Ishikawa (cell line): ENCODE results near the gene SLC25A28.

Source experiments
- CEBPB ChIP-seq: IDR thresholded peaks from 2 replicates; pipeline ENCODE4 v1.6.1; 2012
- CREB1 ChIP-seq: IDR thresholded peaks from 2 replicates; pipeline ENCODE4 v1.6.1; 2012; ENCODE audit warnings: low read depth
- EGR1 ChIP-seq: IDR thresholded peaks from 2 replicates; pipeline ENCODE4 v1.6.1; 2012
- EP300 ChIP-seq: IDR thresholded peaks from 2 replicates; pipeline ENCODE4 v1.6.1; 2012; ENCODE audit warnings: borderline replicate concordance
- FOXM1 ChIP-seq: IDR thresholded peaks from 2 replicates; pipeline ENCODE4 v1.6.1; 2012; ENCODE audit warnings: low read depth, borderline replicate concordance
- NFIC ChIP-seq: IDR thresholded peaks from 2 replicates; pipeline ENCODE4 v1.6.1; 2012
- RAD21 ChIP-seq: IDR thresholded peaks from 2 replicates; pipeline ENCODE4 v1.6.1; 2012; ENCODE audit warnings: low read depth
- TAF1 ChIP-seq: IDR thresholded peaks from 2 replicates; pipeline ENCODE4 v1.6.1; 2012; ENCODE audit warnings: low read depth, mild to moderate bottlenecking
- TCF12 ChIP-seq: IDR thresholded peaks from 2 replicates; pipeline ENCODE4 v1.6.1; 2012; ENCODE audit warnings: low read depth
- TEAD4 ChIP-seq: IDR thresholded peaks from 2 replicates; pipeline ENCODE4 v1.6.1; 2012
- YY1 ChIP-seq: IDR thresholded peaks from 2 replicates; pipeline ENCODE4 v1.6.1; 2012; ENCODE audit warnings: low read depth
- ZBTB7A ChIP-seq: IDR thresholded peaks from 2 replicates; pipeline ENCODE4 v1.6.1; 2012; ENCODE audit warnings: low read depth
- TF ChIP-seq, protein P1 (sequence below): IDR thresholded peaks from 2 replicates; pipeline ENCODE4 v1.6.1; 2012
- TF ChIP-seq, protein P2 (sequence below): IDR thresholded peaks from 2 replicates; pipeline ENCODE4 v1.6.1; 2012; ENCODE audit warnings: low read depth, mild to moderate bottlenecking
- TF ChIP-seq, protein P3 (sequence below): IDR thresholded peaks from 2 replicates; pipeline ENCODE4 v1.6.1; 2012

Gene SLC25A28

DNA sequence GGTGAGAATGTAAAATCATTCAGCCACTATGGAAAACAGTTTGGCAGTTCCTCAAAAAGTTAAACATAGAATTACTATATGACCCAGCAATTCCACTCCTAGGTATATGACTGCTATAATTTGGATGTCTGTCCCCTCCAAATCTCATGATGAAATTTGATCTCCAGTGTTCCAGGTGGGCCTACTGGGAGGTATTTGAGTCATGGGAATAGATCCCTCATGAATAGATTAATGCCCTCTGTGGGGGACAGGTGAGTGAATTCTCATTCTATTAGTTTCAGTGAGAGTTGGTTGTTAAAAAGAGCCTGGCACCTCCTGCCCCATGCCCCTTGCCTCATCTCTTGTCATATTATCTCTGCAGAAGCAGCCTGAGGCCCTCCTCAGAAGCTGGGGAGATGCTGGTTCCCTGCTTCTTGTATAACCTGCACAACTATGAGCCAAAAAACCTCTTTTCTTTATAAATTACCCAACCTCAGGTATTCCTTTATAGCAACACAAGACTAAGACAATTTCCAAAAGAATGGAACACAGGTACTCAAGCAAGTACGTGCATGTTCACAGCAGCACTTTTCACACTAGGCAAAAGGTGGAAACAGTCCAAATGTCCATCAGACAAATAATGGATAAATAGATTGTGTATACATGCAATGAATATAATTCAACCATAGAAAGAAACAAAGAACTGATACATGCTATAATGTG is 8.8 kb upstream of the SLC25A28 start:
- TF ChIP-seq, protein P1, sequence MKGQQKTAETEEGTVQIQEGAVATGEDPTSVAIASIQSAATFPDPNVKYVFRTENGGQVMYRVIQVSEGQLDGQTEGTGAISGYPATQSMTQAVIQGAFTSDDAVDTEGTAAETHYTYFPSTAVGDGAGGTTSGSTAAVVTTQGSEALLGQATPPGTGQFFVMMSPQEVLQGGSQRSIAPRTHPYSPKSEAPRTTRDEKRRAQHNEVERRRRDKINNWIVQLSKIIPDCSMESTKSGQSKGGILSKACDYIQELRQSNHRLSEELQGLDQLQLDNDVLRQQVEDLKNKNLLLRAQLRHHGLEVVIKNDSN, result no peak
- TF ChIP-seq, protein P2, sequence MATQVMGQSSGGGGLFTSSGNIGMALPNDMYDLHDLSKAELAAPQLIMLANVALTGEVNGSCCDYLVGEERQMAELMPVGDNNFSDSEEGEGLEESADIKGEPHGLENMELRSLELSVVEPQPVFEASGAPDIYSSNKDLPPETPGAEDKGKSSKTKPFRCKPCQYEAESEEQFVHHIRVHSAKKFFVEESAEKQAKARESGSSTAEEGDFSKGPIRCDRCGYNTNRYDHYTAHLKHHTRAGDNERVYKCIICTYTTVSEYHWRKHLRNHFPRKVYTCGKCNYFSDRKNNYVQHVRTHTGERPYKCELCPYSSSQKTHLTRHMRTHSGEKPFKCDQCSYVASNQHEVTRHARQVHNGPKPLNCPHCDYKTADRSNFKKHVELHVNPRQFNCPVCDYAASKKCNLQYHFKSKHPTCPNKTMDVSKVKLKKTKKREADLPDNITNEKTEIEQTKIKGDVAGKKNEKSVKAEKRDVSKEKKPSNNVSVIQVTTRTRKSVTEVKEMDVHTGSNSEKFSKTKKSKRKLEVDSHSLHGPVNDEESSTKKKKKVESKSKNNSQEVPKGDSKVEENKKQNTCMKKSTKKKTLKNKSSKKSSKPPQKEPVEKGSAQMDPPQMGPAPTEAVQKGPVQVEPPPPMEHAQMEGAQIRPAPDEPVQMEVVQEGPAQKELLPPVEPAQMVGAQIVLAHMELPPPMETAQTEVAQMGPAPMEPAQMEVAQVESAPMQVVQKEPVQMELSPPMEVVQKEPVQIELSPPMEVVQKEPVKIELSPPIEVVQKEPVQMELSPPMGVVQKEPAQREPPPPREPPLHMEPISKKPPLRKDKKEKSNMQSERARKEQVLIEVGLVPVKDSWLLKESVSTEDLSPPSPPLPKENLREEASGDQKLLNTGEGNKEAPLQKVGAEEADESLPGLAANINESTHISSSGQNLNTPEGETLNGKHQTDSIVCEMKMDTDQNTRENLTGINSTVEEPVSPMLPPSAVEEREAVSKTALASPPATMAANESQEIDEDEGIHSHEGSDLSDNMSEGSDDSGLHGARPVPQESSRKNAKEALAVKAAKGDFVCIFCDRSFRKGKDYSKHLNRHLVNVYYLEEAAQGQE, result no peak
- no peak for TF ChIP-seq EP300

DNA sequence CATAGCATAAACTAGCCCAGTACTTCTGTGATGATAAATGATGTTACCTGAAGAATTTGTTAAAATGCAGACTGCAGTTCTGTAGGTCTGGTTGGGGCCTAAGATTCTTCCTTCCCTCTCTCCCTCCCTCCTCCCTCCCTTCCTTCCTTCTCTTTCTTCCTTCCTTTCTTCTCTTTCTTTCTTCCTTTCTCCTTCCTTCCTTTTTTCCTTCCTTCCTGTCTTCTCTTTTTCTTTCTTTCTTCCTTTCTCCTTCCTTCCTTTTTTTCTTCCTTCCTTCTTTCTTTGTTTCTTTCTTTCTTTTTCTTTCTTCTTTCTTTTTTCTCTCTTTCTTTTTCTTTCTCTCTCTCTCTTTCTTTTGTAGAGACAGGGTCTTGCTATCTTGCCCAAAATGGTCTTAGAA is 3.7 kb upstream of the SLC25A28 start:
- TF ChIP-seq, protein P1, result no peak
- TF ChIP-seq CREB1, result no peak
- no peak for TF ChIP-seq YY1
- TF ChIP-seq TAF1, result no peak

DNA sequence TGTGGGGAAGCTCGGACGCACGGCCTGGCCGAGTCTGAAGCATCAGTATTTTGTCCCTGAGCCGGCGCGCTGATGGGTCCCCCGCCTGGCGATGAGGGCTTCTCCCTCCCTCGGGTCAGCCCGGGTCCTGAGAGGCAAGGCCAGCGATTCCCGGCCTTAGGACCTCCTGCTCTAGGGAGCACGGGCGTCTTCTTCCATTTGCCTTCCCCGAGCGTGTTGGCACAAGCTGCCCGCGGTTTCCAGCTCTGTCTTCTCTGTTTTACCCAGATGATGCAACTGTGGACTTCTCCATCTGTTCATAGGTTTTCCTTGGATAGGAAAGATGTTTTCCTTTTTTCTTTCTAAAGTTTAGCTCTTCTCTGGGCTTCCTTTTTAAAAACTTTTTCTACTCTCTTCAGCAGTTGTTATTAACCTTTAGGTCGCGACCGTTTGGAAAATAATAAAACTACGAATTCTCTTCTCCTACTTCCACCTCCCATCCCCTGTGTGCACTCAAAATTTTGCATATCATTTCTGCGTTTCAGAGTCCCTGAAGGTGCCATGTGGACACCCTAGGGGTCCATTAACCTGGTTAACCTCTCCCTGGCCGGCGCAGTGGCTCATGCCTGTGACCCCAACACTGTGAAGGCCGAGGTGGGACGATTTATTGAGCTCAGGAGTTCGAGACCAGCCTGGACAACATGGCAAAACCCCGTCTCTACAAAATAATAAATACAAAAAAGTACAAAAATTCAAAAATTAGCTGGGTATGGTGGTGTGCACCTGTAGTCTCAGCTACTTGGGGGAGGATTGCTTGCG is 1.4 kb upstream of the SLC25A28 start:
- TF ChIP-seq FOXM1 (no peak), YY1 (no peak), RAD21 (no peak), EGR1 (no peak), TAF1 (no peak), TCF12 (no peak), TEAD4 (no peak), NFIC (no peak), EP300 (no peak), CEBPB (no peak), CREB1 (no peak), ZBTB7A (no peak)
- TF ChIP-seq, protein P2, result no peak
- TF ChIP-seq, protein P3, sequence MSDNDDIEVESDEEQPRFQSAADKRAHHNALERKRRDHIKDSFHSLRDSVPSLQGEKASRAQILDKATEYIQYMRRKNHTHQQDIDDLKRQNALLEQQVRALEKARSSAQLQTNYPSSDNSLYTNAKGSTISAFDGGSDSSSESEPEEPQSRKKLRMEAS, result no peak
- TF ChIP-seq, protein P1, result no peak

DNA sequence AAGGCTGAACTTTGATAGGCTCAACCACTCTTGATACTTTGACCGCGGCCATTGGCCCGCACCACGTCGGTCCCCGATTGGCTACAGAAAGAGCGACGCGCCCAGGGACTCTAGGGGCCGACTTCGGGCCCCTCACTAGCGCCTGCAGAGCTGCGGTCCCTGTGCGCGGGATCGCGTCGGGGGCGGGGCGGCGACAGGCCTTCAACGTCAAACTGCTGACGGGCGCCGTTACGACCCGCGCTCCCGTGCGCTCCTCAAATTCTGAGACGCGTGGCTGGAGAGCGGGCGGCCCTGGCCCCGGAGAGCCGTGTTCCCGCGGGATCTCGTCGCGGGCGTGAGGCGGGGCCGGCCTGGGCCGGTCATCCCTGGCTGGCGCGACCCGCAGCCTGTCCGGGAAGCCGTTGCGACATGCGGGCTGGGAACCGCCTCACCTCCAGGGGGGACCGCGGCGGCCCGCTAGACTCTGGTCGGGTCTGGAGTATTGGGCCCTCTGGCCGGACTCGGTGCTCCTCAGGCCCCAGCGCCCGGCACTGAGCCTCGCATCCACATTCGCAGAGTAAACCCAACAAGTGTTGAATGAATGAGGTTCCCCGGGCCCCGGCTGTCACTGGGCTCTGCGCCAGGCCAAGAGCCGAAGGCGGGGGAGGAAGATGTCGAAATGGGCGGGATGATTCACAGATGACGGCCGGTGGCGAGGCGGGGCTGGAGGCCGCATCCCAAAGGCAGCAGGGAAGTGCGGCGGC is 643 bp upstream of the SLC25A28 start:
- peak; percentile 30; the same call in 1 of the 2 replicates for TF ChIP-seq EP300
- no peak; the same call in 1 of the 2 replicates for TF ChIP-seq RAD21
- peak; percentile 53; the same call in 1 of the 2 replicates for TF ChIP-seq FOXM1
- TF ChIP-seq CEBPB, result peak; percentile 80
- TF ChIP-seq, protein P3, result peak; percentile 98
- peak; percentile 79 for TF ChIP-seq TAF1
- peak; percentile 79 for TF ChIP-seq TCF12
- TF ChIP-seq NFIC, result peak; percentile 87
- TF ChIP-seq, protein P1, result peak; percentile 28; the same call in 1 of the 2 replicates
- TF ChIP-seq ZBTB7A, result no peak; the same call in 1 of the 2 replicates
- TF ChIP-seq, protein P2, result no peak
- peak; percentile 62 for TF ChIP-seq TEAD4
- peak; percentile 90 for TF ChIP-seq EGR1
- TF ChIP-seq CREB1, result peak; percentile 74
- TF ChIP-seq YY1, result 0 out of 2 replicates have a peak, but pooled peaks have one; percentile 44
